HEK293T (cell line): ENCODE results near the gene TGDS.

Experiments used
- ARNT ChIP-seq: fragments of 450-650 bp; IDR thresholded peaks from 2 replicates; pipeline ENCODE4 v1.6.1; 2017; ENCODE audit warnings: mild to moderate bottlenecking
- BHLHE40 ChIP-seq: fragments of 450-650 bp; IDR thresholded peaks from 2 replicates; pipeline ENCODE4 v1.6.1; 2016; ENCODE audit warnings: mild to moderate bottlenecking, moderate library complexity, borderline replicate concordance
- ELF4 ChIP-seq: fragments of 450-650 bp; IDR thresholded peaks from 2 replicates; pipeline ENCODE4 v1.6.1; 2017; ENCODE audit warnings: antibody characterized with exemption
- FOXA1 ChIP-seq: fragments of 450-650 bp; IDR thresholded peaks from 2 replicates; pipeline ENCODE4 v1.6.1; 2016; ENCODE audit warnings: mild to moderate bottlenecking
- FOXK2 ChIP-seq: fragments of 450-650 bp; IDR thresholded peaks from 2 replicates; pipeline ENCODE4 v1.6.1; 2016; ENCODE audit warnings: mild to moderate bottlenecking
- FOXM1 ChIP-seq: fragments of 450-650 bp; IDR thresholded peaks from 2 replicates; pipeline ENCODE4 v1.6.1; 2017; ENCODE audit warnings: mild to moderate bottlenecking, borderline replicate concordance
- PKNOX1 ChIP-seq: fragments of 450-650 bp; IDR thresholded peaks from 2 replicates; pipeline ENCODE4 v1.6.1; 2016

GRCh38 chr13:94544922-94545321, 51.0 kb downstream of the TGDS start:
- TF ChIP-seq ARNT (no peak), FOXM1 (no peak), ELF4 (no peak), BHLHE40 (no peak), FOXK2 (no peak), PKNOX1 (no peak), FOXA1 (no peak)
